Right lobe of liver (tissue), 6 donors: ENCODE results near the gene CAB39L. TPM values are rescaled to one million over a fixed set of nuclear protein-coding genes. Genes with fewer than 3 reads are reported as not detected.

Experiments
- ATAC-seq, 4 donors: fragments of 200-7000 bp; cut with Tn5 transposase; one replicate each; pipeline ENCODE4 v1.9.1; 2020; ENCODE audit warnings: mild to moderate bottlenecking in 4 of 4, moderate library complexity in 4 of 4
- DNase-seq, 3 donors: peaks; one replicate each; pipeline ENCODE4 v3.0.0-alpha.2; 2020
- H3K27ac ChIP-seq, 3 donors: fragments of 200-600 bp; one replicate each; pipeline ENCODE4 v1.8.0; 2022
- H3K27me3 ChIP-seq, 2 donors: fragments of 200-600 bp; one replicate each; pipeline ENCODE4 v1.8.0; 2022
- H3K36me3 ChIP-seq, 4 donors: fragments of 200-600 bp; sonication (generic) in 1 of 4; one replicate each; pipeline versions ENCODE4 v1.5.1 to v1.8.0; 2017 to 2022; ENCODE audit warnings: control low read depth in 1 of 4
- H3K4me1 ChIP-seq, 4 donors: fragments of 200-600 bp; sonication (generic) in 1 of 4; one replicate each; pipeline versions ENCODE4 v1.5.1 to v1.8.0; 2017 to 2022; ENCODE audit warnings: control low read depth in 1 of 4
- H3K4me3 ChIP-seq, 3 donors: fragments of 200-600 bp; one replicate each; pipeline ENCODE4 v1.8.0; 2022
- H3K9me3 ChIP-seq, 4 donors: fragments of 200-600 bp; sonication (generic) in 1 of 4; one replicate each; pipeline versions ENCODE4 v1.5.1 to v1.8.0; 2017 to 2022; ENCODE audit warnings: control low read depth in 1 of 4
- CTCF ChIP-seq, 4 donors: fragments of 200-600 bp in 3 of 4; fragments of 450-650 bp in 1 of 4; IDR thresholded peaks; one replicate each; pipeline versions ENCODE4 v1.5.1 to v1.8.0; 2016 to 2022; ENCODE audit warnings: antibody characterized with exemption in 4 of 4, mild to moderate bottlenecking in 2 of 4
- POLR2A ChIP-seq: fragments of 450-650 bp; IDR thresholded peaks from one replicate; pipeline ENCODE4 v1.6.1; 2017; ENCODE audit warnings: antibody characterized with exemption, mild to moderate bottlenecking
- WGBS: methylation state at CpG from one replicate; pipeline ENCODE4 v1.1.6; 2018; ENCODE audit warnings: low coverage, low lambda C conversion rate; ENCODE audit not compliant: insufficient coverage; ENCODE audit errors: missing lambda C conversion rate; 5-methylcytosine and 5-hydroxymethylcytosine counted together
- intact Hi-C, 2 donors: fragments of 100-400 bp; cut with DNase I; formaldehyde crosslinking; loops; one replicate each; pipeline versions ENCODE4 v1.11.2 to v1.14.1; 2022
- total RNA-seq, 6 experiments: library from RNA; depleted of rRNA in 2 of 6; stranded (reverse); fragments of >200 nt in 2 of 6; fragmentation: NEBNext Ultra II Directional in 3 of 6; extraction: Animal tissue kit (Norgen Biotek cat#: 25700) in 3 of 6; gene quantifications; one replicate each; pipeline versions ENCODE4 v1.1.0 to v1.2.4, GENCODE V29; 2016 to 2023
- donor health status: DM: no; HTN: yes; CAD: no.
- donor health status: DM: no; HTN: no; CAD: no.
- donor health status: DM: no; HTN: no; CAD: no.
- donor health status: DM: no; HTN: yes; CAD: no.
- donor health status: DM: no; HTN: yes; CAD: no.

CAB39L gene
- total RNA-seq, 6 experiments from 2014 or later = 1.9 to 4.1 (median 2.8) TPM

GRCh38 chr13:49444524-49445395 lies 896 bp upstream of the CAB39L start:
- no peak for DNase-seq
- Histone ChIP-seq H3K4me1 (peaks cover 0 to 11% (median 0%) of the 10 kb centered on the region in 4 donors), H3K27me3 (no peaks in the 10 kb centered on the region), H3K4me3 (peak overlapping the region; percentile 73 to 85 (median 74)), H3K27ac (peak overlapping the region; percentile 84 to 92 (median 91)), H3K36me3 (no peaks in the 10 kb centered on the region), H3K9me3 (no peaks in the 10 kb centered on the region)
- under 1% methylated on average over 19 of the region's 29 CpGs for WGBS
- no peak for TF ChIP-seq CTCF (IDR thresholded peaks at IDR 0.05)
- peak; percentile 52 for TF ChIP-seq POLR2A
- ATAC-seq = peak in 3 of 4 donors; percentile 3 to 15 (median 11)
- intact Hi-C loops = loop anchor here in 1 of 2 donors (10.0 kb wide), 1 partner anchor 150 kb away; no protein-coding TSS in a partner anchor

- Histone ChIP-seq H3K9me3 (no peaks in the 10 kb centered on the region), H3K27ac (peak overlapping the region; percentile 63 to 69 (median 66)), H3K4me1 (peaks cover 0 to 10% (median 0%) of the 10 kb centered on the region in 4 donors), H3K27me3 (no peaks in the 10 kb centered on the region), H3K36me3 (no peaks in the 10 kb centered on the region), H3K4me3 (peak overlapping the region; percentile 44 to 85 (median 74))
- WGBS = 5% methylated on average over 10 of the region's 10 CpGs
- peak in 3 of 4 donors; percentile 2 to 10 (median 5) for ATAC-seq
- no peak for TF ChIP-seq CTCF (IDR thresholded peaks at IDR 0.05)
- no peak for DNase-seq
- intact Hi-C loops = loop anchor here in 1 of 2 donors (10.0 kb wide), 1 partner anchor 149 kb away; no protein-coding TSS in a partner anchor
These were observed 534 bp downstream of the CAB39L start for GRCh38 chr13:49443357-49443703.

GRCh38 chr13:49441846-49442245 lies 2.0 kb downstream of the CAB39L start:
- no peaks in the 10 kb centered on the region for H3K27me3 ChIP-seq
- ATAC-seq (no peak), DNase-seq (no peak)
- H3K9me3 ChIP-seq = no peaks in the 10 kb centered on the region
- H3K4me3 ChIP-seq = no peak overlapping the region
- 89% methylated on average over 2 of the region's 2 CpGs for WGBS
- H3K27ac ChIP-seq = no peak overlapping the region
- no peaks in the 10 kb centered on the region for H3K36me3 ChIP-seq
- peaks cover 0 to 6% (median 0%) of the 10 kb centered on the region in 4 donors for H3K4me1 ChIP-seq
- TF ChIP-seq CTCF (IDR thresholded peaks at IDR 0.05) = no peak
- no peak for TF ChIP-seq POLR2A
- intact Hi-C loops = loop anchor here in 1 of 2 donors (10.0 kb wide), 1 partner anchor 147 kb away; no protein-coding TSS in a partner anchor

GRCh38 chr13:49441312-49441711 lies 2.6 kb downstream of the CAB39L start:
- intact Hi-C loops = loop anchor here in 1 of 2 donors (10.0 kb wide), 1 partner anchor 147 kb away; no protein-coding TSS in a partner anchor
- Histone ChIP-seq H3K4me1 (peaks cover 0 to 6% (median 0%) of the 10 kb centered on the region in 4 donors), H3K27me3 (no peaks in the 10 kb centered on the region), H3K4me3 (no peak overlapping the region), H3K27ac (no peak overlapping the region), H3K36me3 (no peaks in the 10 kb centered on the region), H3K9me3 (no peaks in the 10 kb centered on the region)
- WGBS = 100% methylated on average over 3 of the region's 3 CpGs
- TF ChIP-seq CTCF (IDR thresholded peaks at IDR 0.05) (no peak), POLR2A (no peak)
- DNase-seq (no peak), ATAC-seq (no peak)
